ENCODE results near the gene FRRS1. TPM values are rescaled to one million over a fixed set of nuclear protein-coding genes. Genes with fewer than 3 reads are reported as not detected.

FRRS1 gene
- total RNA-seq, 1 experiment from 2014 or later = 7.2 TPM

- Mint-ChIP-seq H3K4me1 (ENCODE audit: insufficient read depth, unreplicated experiment) (peaks cover 29% of the 10 kb centered on the region), H3K27me3 (ENCODE audit: insufficient read depth, unreplicated experiment) (no peaks in the 10 kb centered on the region), H3K4me3 (ENCODE audit: unreplicated experiment) (no peak overlapping the region), H3K27ac (ENCODE audit: low read depth, unreplicated experiment) (no peak overlapping the region), H3K36me3 (ENCODE audit: insufficient read depth, unreplicated experiment) (peaks cover 6% of the 10 kb centered on the region), H3K9me3 (ENCODE audit: unreplicated experiment) (peaks cover 7% of the 10 kb centered on the region)
- POLR2A ChIA-PET = interaction anchor here (0.7 to 4.8 kb wide), 2 partner anchors 7 to 194 kb away, joined by 3 to 44 read pairs; partner anchors contain the start of gene FRRS1
- intact Hi-C loops (cut with micrococcal nuclease) = no loop called here
- CTCF ChIA-PET = interaction anchor here (0.6 to 1.1 kb wide), 6 partner anchors 8 to 700 kb away, joined by 3 to 6 read pairs (median 4); partner anchors contain the start of gene FRRS1
- no TSS peak for BruUV-seq (replicated peaks)
- no peak for DNase-seq (ENCODE audit: unreplicated experiment)
- TF ChIP-seq, protein P1, sequence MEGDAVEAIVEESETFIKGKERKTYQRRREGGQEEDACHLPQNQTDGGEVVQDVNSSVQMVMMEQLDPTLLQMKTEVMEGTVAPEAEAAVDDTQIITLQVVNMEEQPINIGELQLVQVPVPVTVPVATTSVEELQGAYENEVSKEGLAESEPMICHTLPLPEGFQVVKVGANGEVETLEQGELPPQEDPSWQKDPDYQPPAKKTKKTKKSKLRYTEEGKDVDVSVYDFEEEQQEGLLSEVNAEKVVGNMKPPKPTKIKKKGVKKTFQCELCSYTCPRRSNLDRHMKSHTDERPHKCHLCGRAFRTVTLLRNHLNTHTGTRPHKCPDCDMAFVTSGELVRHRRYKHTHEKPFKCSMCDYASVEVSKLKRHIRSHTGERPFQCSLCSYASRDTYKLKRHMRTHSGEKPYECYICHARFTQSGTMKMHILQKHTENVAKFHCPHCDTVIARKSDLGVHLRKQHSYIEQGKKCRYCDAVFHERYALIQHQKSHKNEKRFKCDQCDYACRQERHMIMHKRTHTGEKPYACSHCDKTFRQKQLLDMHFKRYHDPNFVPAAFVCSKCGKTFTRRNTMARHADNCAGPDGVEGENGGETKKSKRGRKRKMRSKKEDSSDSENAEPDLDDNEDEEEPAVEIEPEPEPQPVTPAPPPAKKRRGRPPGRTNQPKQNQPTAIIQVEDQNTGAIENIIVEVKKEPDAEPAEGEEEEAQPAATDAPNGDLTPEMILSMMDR (IDR thresholded peaks at IDR 0.05; ENCODE audit: unreplicated experiment) = no peak
These were observed 8.3 kb downstream of the FRRS1 start for GRCh38 chr1:99758073-99758511.

GRCh38 chr1:99756598-99756997 lies 9.8 kb downstream of the FRRS1 start:
- no peaks in the 10 kb centered on the region for H3K27me3 Mint-ChIP-seq (ENCODE audit: insufficient read depth, unreplicated experiment)
- no peak overlapping the region for H3K27ac Mint-ChIP-seq (ENCODE audit: low read depth, unreplicated experiment)
- CTCF ChIA-PET = interaction anchor here (2.3 kb wide), 1 partner anchor 9 kb away, joined by 7 read pairs; the partner anchor contains the start of gene FRRS1
- POLR2A ChIA-PET = interaction anchor here (0.5 to 4.8 kb wide), 3 partner anchors 9 to 1127 kb away, joined by 3 to 44 read pairs (median 4); partner anchors contain the start of gene FRRS1
- peak; percentile 68 for DNase-seq (ENCODE audit: unreplicated experiment)
- H3K9me3 Mint-ChIP-seq (ENCODE audit: unreplicated experiment) = peaks cover 7% of the 10 kb centered on the region
- TF ChIP-seq, protein P1 (IDR thresholded peaks at IDR 0.05; ENCODE audit: unreplicated experiment) = no peak
- H3K4me1 Mint-ChIP-seq (ENCODE audit: insufficient read depth, unreplicated experiment) = peaks cover 27% of the 10 kb centered on the region
- intact Hi-C loops (cut with micrococcal nuclease) = no loop called here
- no TSS peak for BruUV-seq (replicated peaks)
- no peak overlapping the region for H3K4me3 Mint-ChIP-seq (ENCODE audit: unreplicated experiment)
- H3K36me3 Mint-ChIP-seq (ENCODE audit: insufficient read depth, unreplicated experiment) = peaks cover 6% of the 10 kb centered on the region

DNA sequence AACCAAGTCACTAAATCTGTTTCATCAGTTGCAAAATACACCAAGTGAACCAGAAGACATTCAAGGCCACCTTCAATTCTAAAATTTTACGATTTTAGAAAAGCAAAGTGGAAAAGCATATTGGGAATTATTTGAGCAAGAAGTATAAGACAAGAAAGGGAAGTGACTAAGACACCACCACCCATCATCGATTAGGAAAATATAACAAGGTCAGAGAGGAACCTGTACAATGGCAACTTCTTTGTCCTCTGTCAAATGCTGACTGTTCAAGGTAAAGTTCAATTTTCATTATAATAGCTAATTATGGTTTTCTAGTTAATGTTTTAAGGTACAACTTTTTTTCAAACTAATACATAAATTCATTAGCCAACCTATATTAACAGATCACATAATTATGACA lies 10.8 kb downstream of the FRRS1 start:
- CTCF ChIA-PET = interaction anchor here (0.6 to 2.3 kb wide), 5 partner anchors 10 to 591 kb away, joined by 3 to 7 read pairs (median 3); partner anchors contain the start of gene FRRS1
- TF ChIP-seq, protein P1 (IDR thresholded peaks at IDR 0.05; ENCODE audit: unreplicated experiment) = no peak

GRCh38 chr1:99754697-99755096 lies 11.7 kb downstream of the FRRS1 start:
- Mint-ChIP-seq H3K9me3 (ENCODE audit: unreplicated experiment) (peaks cover 7% of the 10 kb centered on the region), H3K27ac (ENCODE audit: low read depth, unreplicated experiment) (no peak overlapping the region), H3K36me3 (ENCODE audit: insufficient read depth, unreplicated experiment) (peaks cover 6% of the 10 kb centered on the region), H3K4me3 (ENCODE audit: unreplicated experiment) (no peak overlapping the region), H3K27me3 (ENCODE audit: insufficient read depth, unreplicated experiment) (no peaks in the 10 kb centered on the region), H3K4me1 (ENCODE audit: insufficient read depth, unreplicated experiment) (peaks cover 27% of the 10 kb centered on the region)
- TF ChIP-seq, protein P1 (IDR thresholded peaks at IDR 0.05; ENCODE audit: unreplicated experiment) = no peak
- BruUV-seq (replicated peaks) = no TSS peak
- CTCF ChIA-PET = interaction anchor here (0.7 to 2.3 kb wide), 3 partner anchors 11 to 48 kb away, joined by 3 to 7 read pairs (median 5); partner anchors contain the start of gene FRRS1
- intact Hi-C loops (cut with micrococcal nuclease) = no loop called here
- POLR2A ChIA-PET = interaction anchor here (1.1 to 4.8 kb wide), 2 partner anchors 11 to 104 kb away, joined by 4 to 44 read pairs; partner anchors contain the start of gene FRRS1
- DNase-seq (ENCODE audit: unreplicated experiment) = no peak

More for the DNA sequence above, 10.8 kb downstream of the FRRS1 start:
- peaks cover 27% of the 10 kb centered on the region for H3K4me1 Mint-ChIP-seq (ENCODE audit: insufficient read depth, unreplicated experiment)
- POLR2A ChIA-PET = interaction anchor here (1.4 to 4.8 kb wide), 2 partner anchors 10 to 282 kb away, joined by 3 to 44 read pairs; partner anchors contain the start of gene FRRS1
- peaks cover 6% of the 10 kb centered on the region for H3K36me3 Mint-ChIP-seq (ENCODE audit: insufficient read depth, unreplicated experiment)
- intact Hi-C loops (cut with micrococcal nuclease) = no loop called here
- H3K27ac Mint-ChIP-seq (ENCODE audit: low read depth, unreplicated experiment) = no peak overlapping the region
- H3K4me3 Mint-ChIP-seq (ENCODE audit: unreplicated experiment) = no peak overlapping the region
- peaks cover 7% of the 10 kb centered on the region for H3K9me3 Mint-ChIP-seq (ENCODE audit: unreplicated experiment)
- no peak for DNase-seq (ENCODE audit: unreplicated experiment)
- H3K27me3 Mint-ChIP-seq (ENCODE audit: insufficient read depth, unreplicated experiment) = no peaks in the 10 kb centered on the region
- BruUV-seq (replicated peaks) = no TSS peak
